PC-3 (cell line): ENCODE results near the gene HLA-DRB1. TPM values are rescaled to one million over a fixed set of nuclear protein-coding genes. Genes with fewer than 3 reads are reported as not detected.

Experiments used
- ATAC-seq: fragments of 200-7000 bp; cut with Tn5 transposase; 2 replicates; pipeline ENCODE4 v1.9.1; 2020; ENCODE audit warnings: mild to moderate bottlenecking, moderate library complexity
- BruUV-seq: library from RNA; stranded (reverse); fragments of 400-500 nt; replicated peaks from 2 replicates; lab custom pipeline; 2021; lab: Mats Ljungman, UMichigan
- CTCF ChIA-PET: fragments of 300-600 bp; sonication (Branson Sonifier 250); formaldehyde crosslinking; loops from one replicate; lab custom pipeline; 2022; ENCODE audit warnings: antibody characterized with exemption; lab: Charles Lee
- POLR2A ChIA-PET: fragments of 300-600 bp; sonication (Branson Sonifier 250); formaldehyde crosslinking; loops from one replicate; lab custom pipeline; 2022; ENCODE audit warnings: antibody characterized with exemption; ENCODE audit not compliant: unreplicated experiment; lab: Charles Lee
- DNase-seq: peaks from one replicate; pipeline ENCODE4 v3.0.0-alpha.2; 2015
- H2AFZ ChIP-seq: fragments of 300-600 bp; sonication (generic); 2 replicates; pipeline ENCODE4 v1.6.0; 2016; ENCODE audit warnings: antibody characterized with exemption, low read length
- H3F3A ChIP-seq: fragments of 300-600 bp; sonication (generic); one replicate; pipeline ENCODE4 v1.6.0; 2017; ENCODE audit warnings: antibody characterized with exemption, low read length, control low read depth, mild to moderate bottlenecking; ENCODE audit not compliant: unreplicated experiment
- H3K27ac ChIP-seq: fragments of 300-600 bp; sonication (generic); 2 replicates; pipeline ENCODE4 v1.5.1; 2016; ENCODE audit warnings: mild to moderate bottlenecking, low read length
- H3K27me3 ChIP-seq: fragments of 300-600 bp; sonication (generic); 2 replicates; pipeline ENCODE4 v1.6.1; 2016; ENCODE audit warnings: low read length, mixed read lengths
- H3K36me3 ChIP-seq: fragments of 300-600 bp; sonication (generic); 2 replicates; pipeline ENCODE4 v1.6.1; 2016; ENCODE audit warnings: low read depth, mixed run types, low read length, mixed read lengths
- H3K4me1 ChIP-seq: fragments of 300-600 bp; sonication (generic); 2 replicates; pipeline ENCODE4 v1.5.1; 2016; ENCODE audit warnings: low read length; ENCODE audit not compliant: insufficient read depth
- H3K4me2 ChIP-seq: fragments of 300-600 bp; sonication (generic); 2 replicates; pipeline ENCODE4 v1.6.0; 2016; ENCODE audit warnings: low read length
- H3K4me3 ChIP-seq: fragments of 300-600 bp; sonication (generic); 2 replicates; pipeline ENCODE4 v1.5.1; 2016; ENCODE audit warnings: mild to moderate bottlenecking, low read length, mixed read lengths
- H3K79me2 ChIP-seq: fragments of 300-600 bp; sonication (generic); 2 replicates; pipeline ENCODE4 v1.6.1; 2017; ENCODE audit warnings: low read length, mixed read lengths
- H3K9ac ChIP-seq: fragments of 300-600 bp; sonication (generic); 2 replicates; pipeline ENCODE4 v1.6.0; 2016; ENCODE audit warnings: mild to moderate bottlenecking, low read length
- H3K9me2 ChIP-seq: fragments of 300-600 bp; sonication (generic); replicated peaks from 2 replicates; pipeline ENCODE4 v1.6.1; 2016; ENCODE audit warnings: mixed run types, low read length, mixed read lengths
- H3K9me3 ChIP-seq: fragments of 300-600 bp; sonication (generic); 2 replicates; pipeline ENCODE4 v1.6.1; 2016; ENCODE audit warnings: low read length, mixed read lengths
- H4K20me1 ChIP-seq: fragments of 300-600 bp; sonication (generic); 2 replicates; pipeline ENCODE4 v1.6.1; 2016; ENCODE audit warnings: low read length, mixed read lengths
- CTCF ChIP-seq: fragments of 300-600 bp; sonication (generic); conservative IDR thresholded peaks from 2 replicates; pipeline ENCODE4 v1.5.1; 2017; ENCODE audit warnings: antibody characterized with exemption, low read depth, mild to moderate bottlenecking, low read length
- EZH2 ChIP-seq: fragments of 300-600 bp; sonication (generic); IDR thresholded peaks from one replicate; pipeline ENCODE4 v1.6.1; 2017; ENCODE audit warnings: antibody characterized with exemption, mild to moderate bottlenecking, low read length; ENCODE audit not compliant: unreplicated experiment
- EZH2phosphoT487 ChIP-seq: fragments of 300-600 bp; sonication (generic); IDR thresholded peaks from 2 replicates; pipeline ENCODE4 v1.6.1; 2018; ENCODE audit warnings: mild to moderate bottlenecking, antibody characterized with exemption, low read length, borderline replicate concordance
- intact Hi-C: fragments of 100-400 bp; cut with micrococcal nuclease; formaldehyde crosslinking; loops from 2 replicates; pipeline ENCODE4 v1.9.0; 2023
- total RNA-seq: library from RNA; depleted of rRNA; stranded (reverse); fragments of >200 nt; gene quantifications from 2 replicates; pipeline ENCODE4 v1.2.3, GENCODE V29; 2014

Gene HLA-DRB1
- total RNA-seq, 1 experiment from 2014 or later, result not detected

GRCh38 chr6:32609391-32609730, 19.7 kb upstream of the HLA-DRB1 start:
- 0 out of 2 replicates have a peak overlapping the region, but pooled peaks have one; percentile 26 for H2AFZ ChIP-seq
- no peaks in the 10 kb centered on the region for H3K79me2 ChIP-seq
- no peak for ATAC-seq
- no peak for TF ChIP-seq CTCF
- TF ChIP-seq EZH2, result no peak
- TF ChIP-seq EZH2phosphoT487, result no peak
- H3K27ac ChIP-seq, result no peak overlapping the region
- no peak overlapping the region for H3K4me2 ChIP-seq
- no TSS peak for BruUV-seq
- CTCF ChIA-PET, result no interaction called here
- POLR2A ChIA-PET, result no interaction called here
- H3K4me3 ChIP-seq, result no peak overlapping the region
- intact Hi-C loops, result no loop called here
- H3K9ac ChIP-seq, result no peak overlapping the region
- H3K9me2 ChIP-seq, result no peaks in the 10 kb centered on the region
- H3K9me3 ChIP-seq, result no peaks in the 10 kb centered on the region
- no peaks in the 10 kb centered on the region for H3K36me3 ChIP-seq
- DNase-seq, result no peak
- no peaks in the 10 kb centered on the region for H4K20me1 ChIP-seq
- H3F3A ChIP-seq, result no peaks in the 10 kb centered on the region
- H3K4me1 ChIP-seq, result no peaks in the 10 kb centered on the region; the same call in 1 of the 2 replicates
- H3K27me3 ChIP-seq, result 0 out of 2 replicates have a peak, but pooled peaks cover 6% of the 10 kb centered on the region

- Histone ChIP-seq H3K9me2 (no peaks in the 10 kb centered on the region), H2AFZ (no peak overlapping the region), H3K4me2 (no peak overlapping the region), H3F3A (no peaks in the 10 kb centered on the region), H3K27me3 (0 out of 2 replicates have a peak, but pooled peaks cover 6% of the 10 kb centered on the region), H3K4me1 (no peaks in the 10 kb centered on the region; the same call in 1 of the 2 replicates), H3K36me3 (no peaks in the 10 kb centered on the region), H3K9ac (no peak overlapping the region), H3K4me3 (no peak overlapping the region), H3K27ac (no peak overlapping the region), H4K20me1 (no peaks in the 10 kb centered on the region), H3K79me2 (no peaks in the 10 kb centered on the region), H3K9me3 (no peaks in the 10 kb centered on the region)
- POLR2A ChIA-PET, result no interaction called here
- CTCF ChIA-PET, result no interaction called here
- TF ChIP-seq EZH2phosphoT487, result no peak
- no peak for TF ChIP-seq EZH2
- TF ChIP-seq CTCF, result no peak
- BruUV-seq, result no TSS peak
- intact Hi-C loops, result no loop called here
- no peak for DNase-seq
- ATAC-seq, result no peak
These were observed 18.7 kb upstream of the HLA-DRB1 start for GRCh38 chr6:32608362-32608761.

- H3K9me3 ChIP-seq, result no peaks in the 10 kb centered on the region
- H3K9me2 ChIP-seq, result no peaks in the 10 kb centered on the region
- no peak overlapping the region for H2AFZ ChIP-seq
- H4K20me1 ChIP-seq, result no peaks in the 10 kb centered on the region
- no peak overlapping the region for H3K4me3 ChIP-seq
- H3K36me3 ChIP-seq, result no peaks in the 10 kb centered on the region
- intact Hi-C loops, result no loop called here
- no peak overlapping the region for H3K9ac ChIP-seq
- H3K4me2 ChIP-seq, result no peak overlapping the region
- ATAC-seq, result no peak
- POLR2A ChIA-PET, result no interaction called here
- no peak overlapping the region for H3K27ac ChIP-seq
- H3F3A ChIP-seq, result no peaks in the 10 kb centered on the region
- CTCF ChIA-PET, result no interaction called here
- TF ChIP-seq EZH2phosphoT487 (no peak), CTCF (no peak), EZH2 (no peak)
- no peak for DNase-seq
- no peaks in the 10 kb centered on the region; the same call in 1 of the 2 replicates for H3K4me1 ChIP-seq
- no TSS peak for BruUV-seq
- H3K79me2 ChIP-seq, result no peaks in the 10 kb centered on the region
- H3K27me3 ChIP-seq, result 0 out of 2 replicates have a peak, but pooled peaks cover 6% of the 10 kb centered on the region
These were observed 18.3 kb upstream of the HLA-DRB1 start for GRCh38 chr6:32607988-32608298.
